Right ventricle myocardium inferior (tissue), 1 donor: ENCODE results near the gene SPRN. TPM values are rescaled to one million over a fixed set of nuclear protein-coding genes. Genes with fewer than 3 reads are reported as not detected.
"Not testable (repeated sequence)": the region's sequence is repeated elsewhere in the genome, so short reads cannot be mapped to it uniquely, and the experiment has no call there.

Experiments
- ATAC-seq: fragments of 200-7000 bp; cut with Tn5 transposase; one replicate; pipeline ENCODE4 v1.9.1; 2020; ENCODE audit warnings: mild to moderate bottlenecking, moderate library complexity
- DNase-seq: peaks from one replicate; pipeline ENCODE4 v3.0.0; 2021; ENCODE audit errors: missing footprints
- intact Hi-C: fragments of 100-400 bp; cut with DNase I; formaldehyde crosslinking; loops from one replicate; pipeline ENCODE4 v1.11.0; 2022
- total RNA-seq: library from RNA; stranded (reverse); fragmentation: NEBNext Ultra II Directional; extraction: Animal tissue kit (Norgen Biotek cat#: 25700); gene quantifications from one replicate; pipeline ENCODE4 v1.2.1, GENCODE V29; 2021
- donor health status: DM: no; HTN: yes; CAD: no; lungs with severe emphysema.

The SPRN gene
- total RNA-seq, 1 donor from 2014 or later = not detected

- ATAC-seq = no peak
- intact Hi-C loops = no loop called here
- DNase-seq = peak; percentile 41
Observed at GRCh38 chr10:133419211-133419950, 5.0 kb downstream of the SPRN start.

GRCh38 chr10:133418289-133418993 is 6.0 kb downstream of the SPRN start:
- intact Hi-C loops = no loop called here
- no peak for ATAC-seq
- peak; percentile 32 for DNase-seq

- no peak for DNase-seq
- no peak for ATAC-seq
- intact Hi-C loops = no loop called here
Observed at GRCh38 chr10:133415752-133416151, 8.7 kb downstream of the SPRN start.

GRCh38 chr10:133414401-133414800 is 10.0 kb downstream of the SPRN start:
- DNase-seq, ATAC-seq, intact Hi-C loops: not testable (repeated sequence)

- DNase-seq (no peak), ATAC-seq (no peak)
- intact Hi-C loops = no loop called here
Observed at GRCh38 chr10:133412381-133412711, 12.1 kb downstream of the SPRN start.

GRCh38 chr10:133411523-133412380 is 12.7 kb downstream of the SPRN start:
- DNase-seq (no peak), ATAC-seq (no peak)
- intact Hi-C loops = no loop called here

- DNase-seq = no peak
- intact Hi-C loops = no loop called here
- no peak for ATAC-seq
Observed at GRCh38 chr10:133405844-133406527, 18.4 kb downstream of the SPRN start.

GRCh38 chr10:133405272-133405671 is 19.2 kb downstream of the SPRN start:
- DNase-seq (no peak), ATAC-seq (no peak)
- intact Hi-C loops = no loop called here

- no peak for ATAC-seq
- DNase-seq = no peak
- intact Hi-C loops = no loop called here
Observed at GRCh38 chr10:133403784-133404183, 20.6 kb downstream of the SPRN start.

GRCh38 chr10:133403359-133403758 is 21.1 kb downstream of the SPRN start:
- no peak for ATAC-seq
- peak; percentile 14 for DNase-seq
- intact Hi-C loops = no loop called here

GRCh38 chr10:133401981-133402725 is 22.3 kb downstream of the SPRN start:
- intact Hi-C loops = no loop called here
- ATAC-seq (peak; percentile 20), DNase-seq (peak; percentile 55)

GRCh38 chr10:133401500-133401899 is 22.9 kb downstream of the SPRN start:
- DNase-seq (peak; percentile 28), ATAC-seq (no peak)
- intact Hi-C loops = no loop called here

GRCh38 chr10:133400624-133401424 is 23.6 kb downstream of the SPRN start:
- ATAC-seq = no peak
- intact Hi-C loops = no loop called here
- peak; percentile 14 for DNase-seq

- intact Hi-C loops = no loop called here
- DNase-seq (no peak), ATAC-seq (no peak)
Observed at GRCh38 chr10:133399123-133399601, 25.3 kb downstream of the SPRN start.

- no peak for DNase-seq
- intact Hi-C loops = no loop called here
Observed at GRCh38 chr10:133397938-133398337, 26.5 kb downstream of the SPRN start.

GRCh38 chr10:133396035-133396624 is 28.3 kb downstream of the SPRN start:
- no peak for ATAC-seq
- intact Hi-C loops = no loop called here
- DNase-seq = no peak

More at GRCh38 chr10:133397938-133398337, 26.5 kb downstream of the SPRN start:
- no peak for ATAC-seq

GRCh38 chr10:133394801-133395221 is 29.6 kb downstream of the SPRN start:
- intact Hi-C loops = no loop called here
- no peak for DNase-seq
- no peak for ATAC-seq
